NCI-H128 (cell line): ENCODE results near the gene CNRIP1.
A peak's percentile ranks its signal among the peaks of the same experiment; 100 is the strongest.

Experiments used
- DNase-seq: peaks from one replicate; lab custom pipeline; 2025; ENCODE audit not compliant: unreplicated experiment; lab: John Stamatoyannopoulos, UW

CNRIP1 gene

DNA sequence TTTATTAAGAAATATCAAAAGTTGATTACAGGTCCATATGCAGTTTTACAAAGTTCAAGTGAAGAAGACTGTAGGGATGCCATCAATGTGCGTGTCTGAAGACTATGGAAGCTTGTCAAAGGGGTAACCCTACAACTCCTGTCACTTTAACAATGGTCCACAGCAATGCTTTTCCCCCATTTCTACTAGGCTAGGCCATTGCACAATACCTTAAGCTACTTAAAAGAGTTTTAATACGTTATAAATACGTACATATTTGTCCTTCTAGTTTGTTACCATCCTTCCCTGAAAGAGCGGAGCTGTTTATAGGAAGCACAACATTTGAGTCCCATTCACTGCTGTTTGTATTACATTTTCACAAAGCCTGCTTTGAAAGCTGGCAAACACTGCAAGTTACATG, 26.7 kb downstream of the CNRIP1 start:
- no peak for DNase-seq

DNA sequence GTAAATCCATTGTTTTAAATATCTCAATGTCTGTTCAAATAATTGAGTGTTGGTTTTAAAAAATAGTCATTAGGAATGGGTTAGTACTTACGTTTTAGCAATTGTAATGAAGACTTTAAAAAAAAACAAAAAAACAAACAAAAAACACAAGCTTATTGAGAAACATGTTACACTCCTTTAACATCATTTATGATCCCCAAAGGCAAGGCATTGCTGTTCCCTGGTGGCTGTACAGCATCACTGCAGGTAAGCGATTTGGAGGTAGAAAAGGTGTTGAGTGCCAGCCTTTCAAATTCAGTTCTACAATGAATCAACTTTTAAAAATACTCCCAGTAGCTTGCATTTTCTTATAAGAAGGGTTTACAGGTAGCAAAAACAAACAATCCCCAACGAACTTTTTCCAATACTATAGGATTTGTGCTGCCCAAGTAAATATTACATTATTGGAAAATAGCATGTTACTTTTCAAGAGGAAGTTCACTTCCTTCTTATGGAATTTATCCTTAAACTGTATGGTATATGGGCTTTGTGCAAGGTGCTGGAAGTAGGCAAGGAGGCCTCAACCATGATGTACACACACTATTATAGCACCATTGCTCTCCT, 27.5 kb downstream of the CNRIP1 start:
- peak; percentile 14 for DNase-seq

DNA sequence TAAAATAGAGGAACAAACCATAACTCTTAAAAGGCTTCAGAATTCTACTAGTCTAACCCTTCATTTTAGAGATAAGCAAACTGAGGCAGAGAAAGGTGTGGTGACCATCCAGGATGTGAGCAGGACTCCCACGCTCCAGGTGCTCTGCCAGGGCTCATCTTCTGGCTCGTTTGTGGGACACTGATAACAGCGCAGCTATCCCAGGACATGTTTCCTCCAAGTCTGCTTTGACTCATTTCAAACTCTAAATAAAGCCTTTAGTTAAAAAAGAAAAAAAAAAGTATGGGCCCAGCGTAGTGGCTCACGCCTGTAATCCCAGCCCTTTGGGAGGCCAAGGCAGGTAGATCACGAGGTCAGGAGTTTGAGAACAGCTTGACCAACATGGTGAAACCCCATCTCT, 28.4 kb downstream of the CNRIP1 start:
- DNase-seq, result no peak

DNA sequence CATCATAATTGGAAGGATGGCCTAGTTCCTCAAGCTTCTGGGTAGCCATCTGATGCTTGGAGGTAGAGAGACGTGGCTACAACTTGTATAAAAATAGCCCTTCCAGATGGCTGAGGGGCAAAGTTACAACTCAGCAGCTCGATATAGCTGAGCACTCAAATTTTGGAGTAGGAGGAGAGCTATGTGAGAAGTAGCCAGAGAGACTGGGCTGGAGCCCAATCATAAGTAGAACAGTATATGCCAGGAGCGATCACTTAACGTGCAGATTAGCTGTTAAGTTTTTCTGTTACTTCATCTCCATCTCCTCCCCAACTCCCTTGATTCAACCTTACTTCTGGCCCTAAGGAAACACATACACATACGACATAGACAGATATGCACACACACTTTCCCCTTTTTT, 28.8 kb downstream of the CNRIP1 start:
- DNase-seq, result no peak

DNA sequence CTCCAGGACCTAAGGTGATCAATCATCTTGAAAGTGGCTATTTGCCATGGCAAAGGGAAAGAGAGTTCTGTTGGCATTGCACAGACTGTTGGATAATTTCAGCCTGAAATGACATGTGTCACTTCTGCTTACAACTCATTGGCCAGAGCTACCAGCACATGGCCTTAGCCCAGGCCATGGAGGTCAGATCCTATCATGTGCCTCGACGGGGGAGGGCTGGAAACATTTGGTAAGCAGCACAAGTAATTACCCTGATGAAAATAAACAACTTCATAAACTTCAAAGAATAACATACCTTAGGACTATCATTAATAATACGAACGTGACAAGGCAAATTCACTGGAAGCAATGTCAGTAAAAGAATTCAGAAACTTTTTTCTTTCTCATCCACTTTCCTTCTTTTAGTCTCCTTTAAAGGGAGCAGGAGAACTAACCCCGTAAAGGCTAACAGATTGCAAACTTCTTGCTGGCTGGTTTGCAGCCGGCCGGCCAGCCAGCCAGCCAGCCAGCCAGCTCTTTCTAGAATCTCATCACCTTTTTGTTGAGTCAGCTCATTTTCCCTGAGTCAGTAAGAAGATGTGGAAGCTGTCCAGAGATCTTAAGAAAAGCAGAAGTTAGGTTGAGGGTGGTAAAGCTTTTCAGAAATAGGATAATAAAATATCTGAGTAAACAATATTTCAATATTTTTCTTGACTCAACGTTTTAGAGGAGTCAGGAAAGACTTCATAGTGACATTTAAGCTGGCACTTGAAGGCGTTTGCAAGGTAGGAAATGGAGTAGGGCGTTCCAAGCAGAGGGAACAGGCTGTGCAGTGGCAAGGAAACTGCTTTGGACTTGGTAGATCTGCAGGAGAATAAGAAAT, 31.9 kb downstream of the CNRIP1 start:
- no peak for DNase-seq

DNA sequence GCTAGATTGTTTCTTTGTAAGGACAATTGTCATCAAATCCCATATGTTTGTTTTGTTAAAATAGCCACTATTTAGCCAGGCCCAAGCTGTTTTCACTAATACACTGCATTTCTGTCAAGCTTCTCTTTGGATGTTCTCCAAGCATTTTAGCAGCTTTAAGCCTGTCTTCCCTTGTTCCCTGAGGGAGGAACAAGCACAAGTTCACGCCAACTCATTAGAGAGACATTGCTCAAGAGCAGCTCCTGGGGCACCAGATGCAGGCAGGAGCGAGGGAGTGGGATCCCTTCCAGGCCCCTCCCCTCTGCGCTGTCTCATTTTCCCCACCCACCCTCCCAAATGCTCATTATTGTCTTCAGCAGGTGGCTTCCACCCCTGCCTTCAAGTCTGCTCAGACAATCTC, 34.9 kb downstream of the CNRIP1 start:
- DNase-seq, result no peak

DNA sequence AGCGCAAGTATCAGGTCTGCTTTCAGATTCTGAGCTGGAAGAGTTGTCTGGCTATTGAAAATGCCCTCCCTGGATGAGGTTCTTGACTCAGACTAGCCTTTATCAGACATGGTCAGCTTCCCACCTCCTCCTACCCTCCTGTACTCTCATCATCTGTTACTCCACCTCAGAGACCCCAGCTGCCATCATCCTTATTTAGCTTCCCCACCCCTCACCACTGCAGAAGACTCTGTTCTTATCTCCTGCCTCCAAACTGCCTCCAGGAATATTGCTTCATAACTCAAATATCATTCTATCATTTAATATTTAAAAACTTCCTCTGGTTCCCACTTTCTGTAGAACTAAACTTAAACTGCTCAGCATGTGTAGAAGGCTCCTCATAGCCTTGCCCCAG, 36.3 kb downstream of the CNRIP1 start:
- no peak for DNase-seq

DNA sequence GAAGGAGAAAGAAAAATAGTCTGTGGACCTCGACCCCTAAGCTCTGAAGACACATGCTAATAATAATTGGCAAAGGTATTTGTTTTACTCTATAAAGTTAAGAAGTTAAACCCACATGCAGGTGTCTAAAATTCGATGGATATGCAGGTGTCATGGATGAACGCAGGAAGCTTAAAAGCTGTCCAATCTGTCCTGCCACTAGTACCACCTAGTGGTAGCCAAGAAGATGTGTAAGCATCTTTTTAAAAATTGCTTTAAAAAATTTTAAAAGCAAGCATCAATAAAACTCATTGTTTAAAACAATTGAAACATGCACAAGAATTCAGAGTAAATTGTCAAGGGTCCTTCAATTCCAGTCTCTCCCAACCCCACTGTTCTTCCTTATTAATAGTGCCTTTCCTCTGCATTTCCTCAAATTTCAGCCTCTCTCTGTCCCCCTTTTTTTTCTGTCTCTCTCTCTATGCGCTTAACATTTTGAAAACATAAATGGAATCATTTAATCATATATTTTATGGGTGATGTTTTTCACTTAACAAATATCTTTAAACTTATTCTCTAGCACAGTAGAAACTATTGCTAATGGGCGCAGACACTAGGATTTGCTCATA, 36.8 kb downstream of the CNRIP1 start:
- DNase-seq, result no peak

DNA sequence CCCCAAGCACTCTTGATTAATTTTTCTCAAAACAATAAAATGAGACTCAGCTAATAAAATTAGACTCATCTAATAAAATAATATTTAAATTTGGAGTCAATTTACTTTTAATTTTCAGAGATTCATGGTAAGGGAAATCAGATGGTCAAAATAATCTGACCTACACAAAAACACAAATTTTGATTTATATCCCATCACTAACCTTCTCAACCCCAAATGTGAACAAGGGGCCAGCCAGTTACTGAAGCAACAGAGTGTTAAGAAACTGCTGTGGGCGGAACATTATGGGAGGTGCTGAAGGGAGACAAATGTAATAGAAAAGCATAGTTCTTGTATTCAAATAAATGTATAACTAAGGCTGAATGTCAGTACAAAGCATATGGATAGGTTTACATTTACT, 39.0 kb downstream of the CNRIP1 start:
- no peak for DNase-seq

DNA sequence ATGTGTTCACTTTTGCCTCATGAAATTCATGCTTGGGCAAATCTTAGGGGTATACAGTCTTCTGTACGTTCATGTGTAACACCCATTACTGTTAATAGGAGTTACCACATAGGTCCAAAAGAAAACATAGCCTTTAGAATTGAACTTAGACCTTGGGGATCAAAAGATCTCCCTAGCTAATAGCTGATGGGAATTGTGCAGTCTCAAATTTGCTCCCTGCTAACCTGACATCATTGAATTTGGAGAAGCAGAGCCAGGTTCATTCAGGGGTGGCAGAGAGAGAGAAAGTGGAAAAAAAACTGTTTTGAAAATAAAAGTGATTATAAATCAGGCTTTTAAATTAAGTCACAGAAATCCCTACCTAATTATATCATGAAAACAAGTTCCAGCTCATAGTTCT, 39.4 kb downstream of the CNRIP1 start:
- no peak for DNase-seq

DNA sequence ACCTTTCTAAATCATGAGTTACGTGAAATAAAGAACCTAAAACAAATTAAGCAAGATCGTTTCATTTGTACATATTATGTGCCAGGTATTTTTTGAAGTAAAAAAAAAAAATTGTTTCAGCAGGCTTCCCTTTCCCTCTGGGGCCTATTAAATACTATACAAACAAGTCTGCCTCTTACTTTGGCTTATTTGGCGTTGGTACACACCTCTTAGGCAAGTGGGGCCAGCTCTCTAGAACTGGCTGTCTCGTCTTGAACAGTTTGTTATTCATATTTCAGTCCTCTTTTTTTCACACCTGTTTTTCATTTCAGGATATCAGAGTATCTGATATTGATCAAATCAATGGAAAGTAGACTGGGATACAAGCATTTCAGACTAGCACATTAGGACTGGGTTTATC, 40.1 kb downstream of the CNRIP1 start:
- no peak for DNase-seq

DNA sequence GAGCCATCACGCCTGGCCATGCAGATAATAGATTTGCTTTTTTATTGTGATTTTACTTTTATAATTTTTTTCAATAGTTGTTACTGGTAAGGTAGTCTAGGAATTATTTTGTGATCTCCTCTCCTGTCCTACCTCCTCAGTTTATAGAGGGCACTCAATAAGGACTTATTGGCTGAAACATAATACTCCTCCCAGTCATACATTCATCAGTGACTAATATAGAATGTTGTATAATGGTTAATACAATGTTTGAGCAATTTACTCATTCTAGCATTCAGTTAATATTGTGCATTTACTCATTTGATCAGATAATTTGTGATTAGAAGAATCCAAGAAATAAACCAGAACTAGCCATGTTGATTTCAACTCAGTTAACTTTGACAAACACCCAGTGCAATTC, 41.6 kb downstream of the CNRIP1 start:
- no peak for DNase-seq

DNA sequence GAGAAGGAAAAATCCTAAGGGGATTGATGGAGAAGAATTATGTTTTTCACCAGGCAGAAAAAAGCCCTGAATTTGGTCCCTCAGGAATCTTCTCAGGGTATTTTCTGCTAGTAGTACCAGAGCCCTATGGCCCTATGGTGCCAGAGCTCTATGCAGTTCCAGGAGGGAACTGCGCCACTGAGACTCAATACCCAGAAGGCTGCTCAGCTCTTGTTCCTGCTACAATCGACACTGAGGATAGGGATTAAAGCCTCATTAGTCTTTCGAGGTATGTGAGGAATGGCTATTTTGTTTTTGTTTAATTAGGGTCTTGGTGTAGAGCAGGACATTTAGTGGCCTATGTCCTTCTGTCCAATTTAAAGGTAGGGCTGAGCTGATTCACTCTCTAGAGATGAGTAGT, 45.7 kb downstream of the CNRIP1 start:
- DNase-seq, result no peak

DNA sequence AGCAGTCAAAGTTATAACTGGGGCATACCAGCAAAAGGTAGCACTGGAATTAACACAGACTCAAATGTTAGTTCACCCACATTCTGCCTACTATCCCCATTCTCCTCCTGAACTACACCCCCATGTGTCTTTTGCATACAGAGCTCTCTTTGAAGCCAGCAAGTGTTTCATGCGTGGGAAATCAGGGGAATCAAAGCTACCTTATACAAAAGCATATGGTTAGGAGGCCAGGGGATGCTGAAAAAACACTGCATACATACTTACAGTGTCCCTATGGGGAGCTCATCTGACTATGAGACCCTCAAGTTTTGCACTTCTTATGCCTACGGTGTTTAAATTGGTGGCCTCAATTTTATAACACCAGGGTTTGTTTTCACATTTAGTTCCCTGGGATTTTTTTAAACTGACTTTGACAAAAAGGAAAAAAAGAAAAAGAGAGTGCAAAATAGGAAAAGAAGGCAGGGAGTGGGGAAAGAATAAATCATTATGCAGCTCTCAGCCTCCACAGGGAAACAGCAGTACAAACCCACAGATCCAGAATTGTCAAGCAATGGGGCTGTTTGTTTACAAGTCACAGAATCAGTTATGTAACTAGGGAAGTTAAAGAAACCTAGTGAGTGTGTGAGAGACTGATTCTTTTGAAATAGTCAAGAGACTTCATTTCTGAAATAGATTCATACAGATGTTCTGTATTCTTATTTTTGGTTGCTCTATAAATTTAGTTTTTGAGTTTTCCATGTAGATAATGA, 47.3 kb downstream of the CNRIP1 start:
- no peak for DNase-seq

DNA sequence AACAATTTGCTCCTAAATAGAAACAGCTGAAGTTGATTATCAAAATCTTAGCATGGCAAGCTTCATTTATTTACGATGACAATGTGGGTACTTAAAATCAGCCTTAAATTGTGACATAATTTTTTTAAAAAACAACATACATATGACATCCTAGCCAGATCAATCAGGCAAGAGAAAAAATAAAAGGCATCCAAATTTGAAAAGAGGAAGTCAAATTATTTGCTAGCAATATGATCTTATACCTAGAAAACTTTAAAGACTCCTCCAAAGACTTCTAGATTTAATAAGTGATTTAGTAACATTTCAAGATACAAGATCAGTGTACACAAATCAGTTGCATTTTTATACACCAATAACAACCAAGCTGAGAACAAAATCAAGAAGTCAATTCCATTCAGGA, 53.1 kb downstream of the CNRIP1 start:
- DNase-seq, result no peak

DNA sequence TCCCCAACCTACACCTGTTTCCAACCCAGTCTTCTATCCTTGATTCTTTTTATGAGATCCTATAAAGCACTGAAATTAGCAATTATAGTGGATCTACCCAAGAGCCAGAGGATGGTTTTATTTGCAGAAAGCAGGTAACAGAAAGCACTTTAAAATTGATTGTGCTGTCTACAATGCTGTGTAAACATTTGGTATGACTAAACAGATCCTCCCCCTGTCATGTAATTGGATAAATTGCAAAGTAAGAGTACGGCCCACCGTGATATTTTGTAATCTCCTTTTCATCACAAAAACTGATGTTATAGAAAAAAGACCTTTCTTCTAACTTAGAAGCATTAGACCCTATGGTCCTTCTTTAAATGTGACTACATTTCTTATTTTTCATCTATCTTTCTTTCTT, 56.1 kb downstream of the CNRIP1 start:
- no peak for DNase-seq

DNA sequence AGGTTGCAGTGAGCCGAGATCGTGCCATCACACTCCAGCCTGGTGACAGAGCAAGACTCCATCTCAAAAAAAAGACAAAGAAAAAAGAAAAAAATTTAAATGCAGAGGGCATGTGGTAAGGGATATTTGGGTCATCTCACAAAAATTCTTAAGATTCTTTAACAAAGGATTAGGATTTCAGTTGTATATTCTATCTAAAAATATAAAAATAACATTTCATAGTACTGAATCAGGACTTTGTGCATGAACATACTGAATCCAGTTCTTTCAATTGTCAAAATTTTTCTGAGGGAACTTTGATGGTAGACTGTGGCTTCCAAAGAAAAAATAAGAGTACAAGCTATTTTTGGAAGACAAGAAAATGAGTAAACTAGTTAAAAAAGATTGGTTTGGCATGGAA, 60.9 kb downstream of the CNRIP1 start:
- no peak for DNase-seq

DNA sequence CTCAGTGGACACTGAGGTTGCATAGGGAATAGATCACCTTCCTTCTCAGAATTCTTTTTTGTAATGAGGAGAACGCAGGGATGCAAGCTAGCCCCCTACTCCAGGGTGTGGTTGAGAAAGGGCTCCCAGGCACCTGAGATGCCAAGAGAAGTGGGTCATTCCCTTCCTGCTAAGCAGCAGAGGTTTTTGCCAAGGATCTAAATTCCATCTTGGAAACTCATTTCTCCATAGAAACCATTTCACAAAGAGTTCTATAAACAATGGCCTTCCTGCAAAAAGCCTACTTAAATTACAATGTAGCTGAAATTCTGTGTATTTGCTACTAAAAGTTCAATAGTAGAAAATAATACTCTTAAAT, 63.7 kb downstream of the CNRIP1 start:
- DNase-seq, result no peak

DNA sequence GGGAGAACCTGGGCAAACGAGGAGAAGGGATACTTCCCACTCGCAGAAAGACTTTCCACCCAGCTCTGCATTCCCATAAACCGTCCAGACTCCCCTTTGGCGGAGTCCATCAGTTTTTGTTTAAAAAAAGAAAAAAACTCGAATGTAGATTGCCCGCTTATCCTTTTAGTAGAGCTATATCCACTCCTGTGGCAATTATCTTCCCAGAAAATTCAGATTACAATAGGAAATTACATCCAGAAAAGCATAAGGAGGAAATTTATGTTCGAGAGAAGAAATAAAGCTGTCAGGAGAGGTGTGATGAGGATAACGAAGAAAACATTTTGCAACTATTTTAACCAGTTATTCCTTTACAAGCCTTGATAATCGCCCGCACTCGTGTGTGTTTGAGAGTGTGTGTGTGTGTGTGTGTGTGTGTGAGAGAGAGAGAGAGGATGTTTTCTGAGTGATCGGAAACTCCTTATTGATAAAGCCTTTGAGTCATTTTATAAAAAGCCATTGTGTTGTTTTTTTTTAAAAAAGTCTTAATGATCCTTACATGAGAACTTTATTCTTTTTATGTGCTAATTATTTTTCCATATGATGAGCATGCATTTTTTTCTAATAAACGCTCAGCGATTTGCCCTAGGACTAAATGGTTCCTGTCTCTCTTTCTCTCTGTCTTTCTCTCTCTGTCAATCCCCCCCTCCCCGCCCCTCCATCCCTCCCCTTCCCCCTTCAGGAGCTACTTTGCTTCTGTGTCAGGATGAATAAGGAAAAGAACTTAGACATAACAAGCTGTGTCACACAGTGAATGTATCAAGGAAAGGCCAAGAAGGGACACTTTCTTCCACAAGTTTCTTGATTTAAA, 66.3 kb downstream of the CNRIP1 start:
- DNase-seq, result no peak

DNA sequence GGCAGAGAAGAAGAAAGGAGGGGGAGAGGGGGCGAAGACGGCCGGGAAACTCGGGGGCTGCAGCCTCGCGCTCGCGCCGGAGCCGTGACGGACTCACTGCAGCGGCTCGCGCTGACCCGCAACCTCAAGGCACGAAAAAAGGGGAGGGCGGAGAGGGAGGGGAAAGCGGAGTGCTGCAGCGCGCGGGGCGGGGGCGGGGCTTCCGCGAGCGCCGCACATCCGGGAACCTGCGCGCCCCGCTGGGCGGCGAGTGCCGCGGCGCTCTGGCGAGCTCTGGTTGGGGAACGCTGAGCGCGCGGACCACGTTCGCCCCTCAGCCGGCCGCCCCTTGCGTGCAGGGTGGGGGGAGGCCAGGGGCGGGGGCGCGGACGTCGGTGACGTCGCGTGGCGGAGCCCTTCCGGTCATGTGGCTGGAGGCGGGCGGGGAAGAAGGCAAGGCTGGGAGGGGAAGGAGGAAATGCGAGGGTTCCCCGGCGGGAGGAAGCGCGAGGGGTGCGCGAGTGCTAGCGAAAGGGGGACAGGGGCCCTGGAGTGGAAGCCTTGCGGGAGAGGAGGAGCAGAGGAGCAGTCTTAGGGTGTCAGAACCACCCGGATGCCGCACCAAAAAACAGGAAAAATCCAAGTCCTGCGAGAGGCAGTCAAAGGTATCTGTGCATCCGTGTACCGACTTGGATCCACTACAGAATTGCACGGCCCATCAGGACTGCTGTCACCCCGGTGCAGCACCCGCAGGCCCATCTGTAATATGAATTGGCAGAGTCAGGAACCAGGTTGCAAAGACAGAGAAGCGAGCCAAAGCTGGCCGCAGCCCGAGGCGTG, 67.1 kb downstream of the CNRIP1 start, which contains the start of gene PPP3R1:
Gene PPP3R1, minus strand, starts transcription at position 133 of the 819 bp plus-strand sequence. CDS start 405 bp downstream, outside the sequence.
- DNase-seq, result peak; percentile 85
